Activated naive CD8-positive, alpha-beta T cell treated with anti-CD3 and anti-CD28 coated beads, Interleukin-2, amount 10 ng/mL, durations not matched to agents 7 days and 5 days (primary cell): ENCODE data around the gene RNASE1. TPM values are rescaled to one million over a fixed set of nuclear protein-coding genes. Genes with fewer than 3 reads are reported as not detected.

Source experiments
- total RNA-seq, 2 experiments: library from RNA; stranded (reverse); gene quantifications; one replicate each; pipeline ENCODE4 v1.2.3, GENCODE V29; 2021

The RNASE1 gene
- total RNA-seq, 2 experiments from 2014 or later: 2.8 to 4.5 TPM

Other genes with a start within 250 kb of the RNASE1 start
- gene RNASE9, start 241.8 kb downstream of the RNASE1 start, total RNA-seq: not detected
- gene RNASE11, start 214.8 kb downstream of the RNASE1 start, total RNA-seq: not detected
- gene RNASE12, start 211.5 kb downstream of the RNASE1 start, total RNA-seq: not detected
- gene OR6S1, start 161.2 kb downstream of the RNASE1 start, total RNA-seq: not detected
- 1 to 10 TPM in 1 of 2 experiments, under 1 TPM in 1; 0.62 to 1.0 TPM for gene RNASE4, start 118.3 kb downstream of the RNASE1 start, total RNA-seq
- 1 to 10 TPM; 1.0 to 1.5 TPM for gene ANG, start 114.1 kb downstream of the RNASE1 start, total RNA-seq
- not detected for gene EDDM3A, start 57.0 kb downstream of the RNASE1 start, total RNA-seq
- not detected for gene EDDM3B, start 34.4 kb downstream of the RNASE1 start, total RNA-seq
- 1 to 10 TPM in 1 of 2 experiments, under 1 TPM in 1; 0.96 to 1.4 TPM for gene RNASE6, start 21.6 kb downstream of the RNASE1 start, total RNA-seq
- not detected for gene RNASE3, start 88.5 kb upstream of the RNASE1 start, total RNA-seq
- not detected for gene RNASE2, start 152.6 kb upstream of the RNASE1 start, total RNA-seq
- 100 to 1,000 TPM in 1 of 2 experiments, 10 to 100 TPM in 1; 92.9 to 100 TPM for gene METTL17, start 187.1 kb upstream of the RNASE1 start, total RNA-seq
- under 1 TPM in 1 of 2 experiments, not detected in 1; 0.25 TPM for gene SLC39A2, start 196.4 kb upstream of the RNASE1 start, total RNA-seq
- 10 to 100 TPM; 15.9 to 17.1 TPM for gene NDRG2, start 222.2 kb upstream of the RNASE1 start, total RNA-seq
- gene TPPP2, start 227.4 kb upstream of the RNASE1 start, total RNA-seq: not detected
- not detected for gene RNASE13, start 232.0 kb upstream of the RNASE1 start, total RNA-seq
- not detected for gene RNASE7, start 239.5 kb upstream of the RNASE1 start, total RNA-seq